ENCODE results near the gene SLC2A6. TPM values are rescaled to one million over a fixed set of nuclear protein-coding genes. Genes with fewer than 3 reads are reported as not detected.

The SLC2A6 gene
- polyA plus RNA-seq, 1 of the 3 experiments (the other 2 are of a cell fraction): 5.2 TPM

- Histone ChIP-seq H3F3A (replicated peaks; ENCODE audit: insufficient read depth) (peaks cover 4% of the 10 kb centered on the region), H3K9ac (no peak overlapping the region), H3K4me1 (ENCODE audit: control insufficient read depth in 1 of 2, insufficient read depth in 2 of 2, low read depth in 1 of 2, low read length in 1 of 2) (peaks cover 0 to 80% of the 10 kb centered on the region in 2 experiments; a peak in 2 of 4 replicates), H3K9me3 (no peaks in the 10 kb centered on the region), H3K27ac (ENCODE audit: low read depth in 2 of 2, low read length in 1 of 2) (peak overlapping the region in 1 of 2 experiments; percentile 99; a peak in 2 of 4 replicates), H3K9me2 (no peaks in the 10 kb centered on the region), H3K36me3 (replicated peaks in 1 of 2; ENCODE audit: control insufficient read depth in 1 of 2, insufficient read depth in 2 of 2, low read length in 1 of 2) (no peaks in the 10 kb centered on the region), H4K20me1 (ENCODE audit: insufficient read depth) (no peaks in the 10 kb centered on the region), H3K27me3 (ENCODE audit: insufficient read depth) (no peaks in the 10 kb centered on the region), H3K79me2 (ENCODE audit: insufficient read depth) (no peaks in the 10 kb centered on the region), H3K4me3 (ENCODE audit: low read depth in 2 of 2, low read length in 1 of 2) (no peak overlapping the region), H3K4me2 (no peak overlapping the region), H2AFZ (ENCODE audit: low read depth) (no peak overlapping the region)
- no peak for DNase-seq
- WGBS (ENCODE audit: low lambda C conversion rate): 94% methylated on average over 7 of the region's 9 CpGs
- TF ChIP-seq EP300 (IDR thresholded peaks at IDR 0.05; ENCODE audit: borderline replicate concordance in 1 of 2, low read depth in 1 of 2, low read length in 1 of 2): no peak
- no peak for TF ChIP-seq RAD21 (IDR thresholded peaks at IDR 0.05; ENCODE audit: low read length)
- TF ChIP-seq MAX (IDR thresholded peaks at IDR 0.05; ENCODE audit: low read depth): no peak
- TF ChIP-seq RFX5 (IDR thresholded peaks at IDR 0.05; ENCODE audit: low read length): no peak
- TF ChIP-seq MXI1 (IDR thresholded peaks at IDR 0.05; ENCODE audit: low read depth, low read length): no peak
- TF ChIP-seq IRF3 (IDR thresholded peaks at IDR 0.05; ENCODE audit: low read depth, low read length): no peak
- TF ChIP-seq NFIC (IDR thresholded peaks at IDR 0.05; ENCODE audit: borderline replicate concordance): no peak
- TF ChIP-seq ZBTB33 (IDR thresholded peaks at IDR 0.05; ENCODE audit: borderline replicate concordance, low read depth): no peak
- no peak for TF ChIP-seq JUND (IDR thresholded peaks at IDR 0.05)
- no peak for TF ChIP-seq RCOR1 (IDR thresholded peaks at IDR 0.05; ENCODE audit: low read length)
- no peak for TF ChIP-seq GABPA (IDR thresholded peaks at IDR 0.05; ENCODE audit: low read depth)
- TF ChIP-seq CHD2 (IDR thresholded peaks at IDR 0.05; ENCODE audit: low read length, partially characterized antibody): no peak
- TF ChIP-seq USF2 (IDR thresholded peaks at IDR 0.05; ENCODE audit: borderline replicate concordance, low read depth, low read length): no peak
- TF ChIP-seq POLR2AphosphoS5 (IDR thresholded peaks at IDR 0.05; ENCODE audit: low read depth, low read length): no peak
- no peak for TF ChIP-seq RXRA (IDR thresholded peaks at IDR 0.05; ENCODE audit: borderline replicate concordance, low read depth)
- no peak for TF ChIP-seq ELF1 (IDR thresholded peaks at IDR 0.05)
- no peak for TF ChIP-seq SIN3A (IDR thresholded peaks at IDR 0.05; ENCODE audit: borderline replicate concordance, low read depth, low read length)
- no peak for TF ChIP-seq TAF1 (IDR thresholded peaks at IDR 0.05; ENCODE audit: borderline replicate concordance, low read depth, low read length)
- ChIA-PET POLR2A (no interaction called here), CTCF (interaction anchor here (1.0 to 1.2 kb wide), 2 partner anchors 17 to 31 kb away, joined by 3 read pairs; no protein-coding TSS in a partner anchor)
Measured at GRCh38 chr9:133516961-133517350, 38.1 kb upstream of the SLC2A6 start.

All from SK-N-SH (cell line).